H1 (cell line): ENCODE results near the gene KCNJ12. TPM values are rescaled to one million over a fixed set of nuclear protein-coding genes. Genes with fewer than 3 reads are reported as not detected.
"Not testable (repeated sequence)": the region's sequence is repeated elsewhere in the genome, so short reads cannot be mapped to it uniquely, and the experiment has no call there.

ENCODE experiments used
- CTCF ChIA-PET: fragments of 300-600 bp; sonication (Branson Sonifier 250); formaldehyde crosslinking; loops from one replicate; lab custom pipeline; 2021; ENCODE audit not compliant: partially characterized antibody; lab: Charles Lee
- POLR2A ChIA-PET: fragments of 300-600 bp; sonication (Branson Sonifier 250); formaldehyde crosslinking; loops from one replicate; lab custom pipeline; 2021; ENCODE audit warnings: inconsistent platforms; ENCODE audit not compliant: partially characterized antibody; lab: Charles Lee
- DNase-seq, 2 experiments: peaks; one replicate each; pipeline versions ENCODE4 v3.0.0 to v3.0.0-alpha.2; 2010 to 2022; ENCODE audit warnings: low spot score in 2 of 2, low read depth in 1 of 2, mixed read lengths in 1 of 2
- FAIRE-seq: peaks from 2 replicates; lab custom pipeline; 2011; peaks lifted over from hg19 to GRCh38; lab: Jason Lieb, UNC
- H2AFZ ChIP-seq: 2 replicates; pipeline ENCODE4 v1.8.1; 2012; ENCODE audit warnings: low read length, inconsistent platforms
- H2AK5ac ChIP-seq: 2 replicates; pipeline ENCODE4 v1.6.1; 2013; ENCODE audit warnings: low read depth, low read length
- H2BK120ac ChIP-seq: replicated peaks from 2 replicates; pipeline ENCODE3; 2013; ENCODE audit warnings: low read depth, low read length, inconsistent platforms
- H2BK12ac ChIP-seq: 2 replicates; pipeline ENCODE4 v1.6.1; 2013; ENCODE audit warnings: low read depth, low read length
- H2BK15ac ChIP-seq: 2 replicates; pipeline ENCODE4 v1.6.1; 2013; ENCODE audit warnings: low read length
- H2BK20ac ChIP-seq: 2 replicates; pipeline ENCODE4 v1.6.1; 2013; ENCODE audit warnings: low read length
- H2BK5ac ChIP-seq: 2 replicates; pipeline ENCODE4 v1.6.1; 2013; ENCODE audit warnings: low read depth, low read length
- H3K14ac ChIP-seq: 2 replicates; pipeline ENCODE4 v1.6.1; 2013; ENCODE audit warnings: inconsistent platforms; ENCODE audit not compliant: insufficient read length
- H3K18ac ChIP-seq: 2 replicates; pipeline ENCODE4 v1.6.1; 2013; ENCODE audit warnings: low read length; ENCODE audit errors: extremely low read depth
- H3K23ac ChIP-seq: 2 replicates; pipeline ENCODE4 v1.6.1; 2013; ENCODE audit warnings: inconsistent platforms; ENCODE audit not compliant: insufficient read length
- H3K23me2 ChIP-seq: 2 replicates; pipeline ENCODE4 v1.6.1; 2013; ENCODE audit warnings: low read depth, low read length
- H3K27ac ChIP-seq: 2 replicates; pipeline ENCODE4 v1.6.1; 2011; ENCODE audit warnings: low read depth, low read length, inconsistent platforms
- H3K27me3 ChIP-seq, 4 experiments: replicated peaks in 1 of 4; 1 replicate in 1 of 4; 2 replicates in 3 of 4; pipeline versions ENCODE4 v1.6.1 to v1.8.1; 2011 to 2013; ENCODE audit warnings: low read length in 3 of 4, mild to moderate bottlenecking in 3 of 4, inconsistent platforms in 2 of 4, mixed read lengths in 2 of 4, moderate library complexity in 1 of 4; ENCODE audit not compliant: control insufficient read depth in 3 of 4, insufficient read depth in 3 of 4; ENCODE audit errors: extremely low read depth in 1 of 4
- H3K36me3 ChIP-seq, 4 experiments: 2 replicates each; pipeline versions ENCODE4 v1.6.1 to v1.8.1; 2011 to 2013; ENCODE audit warnings: mild to moderate bottlenecking in 4 of 4, low read length in 3 of 4, moderate library complexity in 2 of 4, control low read depth in 1 of 4, inconsistent platforms in 1 of 4; ENCODE audit not compliant: insufficient read depth in 4 of 4, control insufficient read depth in 2 of 4
- H3K4ac ChIP-seq: replicated peaks from 2 replicates; pipeline ENCODE3; 2013; ENCODE audit warnings: low read length, low read depth, mixed read lengths, inconsistent platforms; ENCODE audit not compliant: insufficient read length
- H3K4me1 ChIP-seq, 4 experiments: replicated peaks in 1 of 4; 1 replicate in 1 of 4; 2 replicates in 3 of 4; pipeline versions ENCODE4 v1.6.1 to v1.8.1; 2011 to 2013; ENCODE audit warnings: low read length in 3 of 4, inconsistent platforms in 2 of 4, mixed read lengths in 1 of 4; ENCODE audit not compliant: insufficient read depth in 4 of 4, control insufficient read depth in 3 of 4
- H3K4me2 ChIP-seq, 2 experiments: 2 replicates each; pipeline versions ENCODE4 v1.6.1 to v1.8.1; 2011 to 2013; ENCODE audit warnings: low read depth in 2 of 2, low read length in 2 of 2, control low read depth in 1 of 2, inconsistent platforms in 1 of 2, mild to moderate bottlenecking in 1 of 2; ENCODE audit not compliant: insufficient read depth in 1 of 2
- H3K4me3 ChIP-seq, 4 experiments: fragments of 200-600, 300-600 bp in 1 of 4; sonication (generic), shearing (Covaris generic), sonication (Bioruptor Twin) in 1 of 4; 2 replicates each; pipeline versions ENCODE4 v1.5.1 to v1.8.1; 2011 to 2016; ENCODE audit warnings: low read length in 4 of 4, low read depth in 3 of 4, control low read depth in 2 of 4, inconsistent platforms in 2 of 4, mild to moderate bottlenecking in 2 of 4, mixed read lengths in 1 of 4, moderate library complexity in 1 of 4; ENCODE audit not compliant: insufficient read depth in 2 of 4; ENCODE audit errors: extremely low read depth in 1 of 4
- H3K56ac ChIP-seq: replicated peaks from 2 replicates; pipeline ENCODE3; 2013; ENCODE audit warnings: low read depth, mild to moderate bottlenecking, mixed read lengths, low read length, inconsistent platforms; ENCODE audit not compliant: insufficient read length
- H3K79me1 ChIP-seq: 2 replicates; pipeline ENCODE4 v1.6.1; 2013; ENCODE audit warnings: low read depth, low read length, control low read depth
- H3K79me2 ChIP-seq, 2 experiments: 2 replicates each; pipeline versions ENCODE4 v1.6.1 to v1.8.1; 2012 to 2013; ENCODE audit warnings: low read length in 2 of 2, mild to moderate bottlenecking in 2 of 2, inconsistent platforms in 1 of 2; ENCODE audit not compliant: insufficient read depth in 2 of 2, control insufficient read depth in 1 of 2
- H3K9ac ChIP-seq, 4 experiments: replicated peaks in 1 of 4; 1 replicate in 1 of 4; 2 replicates in 3 of 4; pipeline versions ENCODE4 v1.6.1 to v1.8.1; 2011 to 2013; ENCODE audit warnings: low read depth in 3 of 4, low read length in 3 of 4, control low read depth in 2 of 4, mild to moderate bottlenecking in 2 of 4, moderate library complexity in 2 of 4, inconsistent platforms in 1 of 4; ENCODE audit errors: extremely low read depth in 1 of 4
- H3K9me3 ChIP-seq, 2 experiments: 2 replicates each; pipeline versions ENCODE4 v1.6.1 to v1.8.1; 2012 to 2013; ENCODE audit warnings: mild to moderate bottlenecking in 2 of 2, moderate library complexity in 2 of 2, control low read depth in 1 of 2, inconsistent platforms in 1 of 2, low read depth in 1 of 2, low read length in 1 of 2, mixed read lengths in 1 of 2; ENCODE audit not compliant: insufficient read depth in 2 of 2
- H4K20me1 ChIP-seq, 2 experiments: replicated peaks in 1 of 2; 2 replicates each; pipeline versions ENCODE3 to v1.8.1; 2011 to 2013; ENCODE audit warnings: inconsistent platforms in 2 of 2, low read length in 2 of 2, mild to moderate bottlenecking in 1 of 2; ENCODE audit not compliant: insufficient read depth in 2 of 2, control insufficient read depth in 1 of 2
- H4K5ac ChIP-seq: 2 replicates; pipeline ENCODE4 v1.6.1; 2013; ENCODE audit warnings: low read length, low read depth, mixed read lengths, inconsistent platforms; ENCODE audit not compliant: insufficient read length
- H4K8ac ChIP-seq: 2 replicates; pipeline ENCODE4 v1.8.0; 2013; ENCODE audit warnings: mild to moderate bottlenecking, moderate library complexity, low read length, inconsistent platforms; ENCODE audit not compliant: insufficient read depth; ENCODE audit errors: extremely low read depth
- H4K91ac ChIP-seq: replicated peaks from 2 replicates; pipeline ENCODE3; 2013; ENCODE audit warnings: low read length, mixed read lengths, inconsistent platforms; ENCODE audit not compliant: insufficient read length
- WGBS, 2 experiments: shearing (Covaris generic) in 1 of 2; methylation state at CpG; one replicate each; pipeline versions ENCODE4 v1.1.6 to v1.1.7; 2013 to 2015; ENCODE audit warnings: low lambda C conversion rate in 2 of 2, mixed read lengths in 2 of 2, inconsistent platforms in 1 of 2, low coverage in 1 of 2, missing lambda C conversion rate in 1 of 2; ENCODE audit not compliant: insufficient replicate concordance in 2 of 2, insufficient coverage in 1 of 2, insufficient read length in 1 of 2; ENCODE audit errors: extremely low coverage in 1 of 2, missing lambda C conversion rate in 1 of 2; 5-methylcytosine and 5-hydroxymethylcytosine counted together
- polyA plus RNA-seq, 7 experiments: library from polyadenylated mRNA; depleted of rRNA in 3 of 7; stranded (reverse) in 5 of 7; unstranded in 2 of 7; fragments of >200 nt in 5 of 7; fragments of 200-250 nt in 2 of 7; gene quantifications; 1 replicate in 5 of 7; 2 replicates in 1 of 7; 4 replicates in 1 of 7; pipeline versions ENCODE4 v1.2.1 to v1.2.3, GENCODE V29; 2011 to 2013; ENCODE audit warnings: missing spikeins in 2 of 7, mixed read lengths in 2 of 7
- total RNA-seq: library from RNA; stranded (reverse); fragmentation: NEBNext Ultra II Directional; extraction: Animal tissue kit (Norgen Biotek cat#: 25700); gene quantifications from 2 replicates; pipeline ENCODE4 v1.2.1, GENCODE V29; 2021

Gene KCNJ12
- total and polyA plus RNA-seq, 2 of the 8 experiments (the other 6 are each of a cell fraction or from before 2014, with no cell fraction given), result 1.2 to 1.5 TPM

DNA sequence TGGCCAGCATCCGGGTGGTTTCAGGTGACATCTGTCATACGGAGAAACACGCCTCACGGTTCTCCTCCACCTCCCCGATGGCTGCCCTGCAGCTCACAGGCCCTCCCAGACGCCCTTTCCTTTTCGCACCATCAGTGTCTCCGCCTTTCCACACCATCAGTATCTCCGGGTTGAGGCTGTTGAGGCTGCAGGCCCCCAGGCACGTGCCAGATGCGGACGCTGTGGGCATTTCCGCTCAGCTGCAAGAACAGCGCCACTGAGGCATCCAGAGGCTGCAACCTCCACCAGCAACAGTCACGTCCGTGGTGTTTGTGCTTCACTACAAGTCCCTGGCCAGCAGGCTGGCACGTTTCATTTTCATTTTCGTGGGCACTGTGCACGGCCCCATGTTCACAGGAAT lies 25.7 kb upstream of the KCNJ12 start:
- H2BK120ac ChIP-seq, H4K91ac ChIP-seq, H2BK5ac ChIP-seq, H2BK20ac ChIP-seq, H3K4me1 ChIP-seq, H3K14ac ChIP-seq, H4K8ac ChIP-seq, H3K4me3 ChIP-seq, H3K36me3 ChIP-seq, H3K23me2 ChIP-seq, H2AFZ ChIP-seq, H2BK12ac ChIP-seq, H3K79me1 ChIP-seq, POLR2A ChIA-PET, H3K18ac ChIP-seq, H2BK15ac ChIP-seq, DNase-seq, H3K27ac ChIP-seq, H3K56ac ChIP-seq, FAIRE-seq, H4K20me1 ChIP-seq, H3K9me3 ChIP-seq, H4K5ac ChIP-seq, H2AK5ac ChIP-seq, H3K23ac ChIP-seq, H3K9ac ChIP-seq, H3K4me2 ChIP-seq, H3K27me3 ChIP-seq, H3K4ac ChIP-seq, H3K79me2 ChIP-seq: not testable (repeated sequence)
- WGBS, 2 experiments, result 85% methylated on average over 15 of the region's 19 CpGs; no CpG with 5 or more reads in 1 of the 2 experiments
- CTCF ChIA-PET, result interaction anchor here (0.6 kb wide), 1 partner anchor 117 kb away, joined by 4 read pairs; no protein-coding TSS in a partner anchor
